ENCODE measurements around the gene EFNA1.
A peak's percentile ranks its signal among the peaks of the same experiment; 100 is the strongest.

Gene EFNA1

GRCh38 chr1:155171836-155172731 lies 44.4 kb downstream of the EFNA1 start:
- no peaks in the 10 kb centered on the region for H3K27me3 Mint-ChIP-seq
- ATAC-seq (replicated peaks) (peak; percentile 18), DNase-seq (no peak)
- peak overlapping the region; percentile 99 for H3K4me3 Mint-ChIP-seq
- H3K9me3 Mint-ChIP-seq, result no peaks in the 10 kb centered on the region
- H3K27ac Mint-ChIP-seq, result peak overlapping the region; percentile 99
- H3K36me3 Mint-ChIP-seq (ENCODE audit: insufficient read depth), result peaks cover 45% of the 10 kb centered on the region
- peaks cover 44% of the 10 kb centered on the region in 2 donors for H3K4me1 Mint-ChIP-seq (ENCODE audit: low read depth in 2 of 2)

DNA sequence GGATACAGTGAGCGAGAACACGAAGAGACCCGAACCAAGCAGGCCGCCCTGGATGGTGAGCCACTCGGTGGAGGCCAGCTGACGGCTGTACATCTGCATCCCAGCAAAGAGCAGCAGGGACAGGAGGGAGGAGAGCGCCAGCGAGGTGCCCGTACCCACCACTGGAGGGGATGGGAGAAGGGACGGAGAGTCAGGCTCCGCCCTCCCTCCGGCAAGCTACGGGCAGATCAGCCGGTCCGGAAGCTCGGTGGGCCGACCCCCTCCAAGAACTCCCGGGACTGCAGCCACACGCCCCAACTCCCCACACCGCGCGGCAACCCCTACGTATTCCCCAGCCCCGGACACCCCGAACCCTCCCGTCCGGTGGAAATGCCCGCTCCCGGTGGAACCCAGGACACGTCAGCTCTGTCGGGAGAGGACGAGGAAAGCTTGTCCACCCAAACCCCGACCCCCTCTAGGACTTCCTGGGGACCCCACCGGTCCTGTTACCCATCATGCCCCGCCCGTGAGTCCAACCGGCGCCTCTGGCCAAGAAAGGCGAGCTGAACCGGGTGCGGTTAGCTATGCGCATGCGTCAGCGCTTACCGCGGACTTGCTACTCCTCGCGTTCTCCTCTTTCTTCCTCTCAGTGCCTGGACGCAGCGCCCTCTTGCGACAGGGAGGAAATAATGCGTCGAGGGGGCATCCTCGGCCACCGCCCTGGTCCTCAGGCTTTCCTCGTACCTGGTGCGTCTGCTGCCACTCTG lies 45.2 kb downstream of the EFNA1 start, which contains the start of gene KRTCAP2:
TSS of gene KRTCAP2 (minus strand) at position 573 of the 746 bp plus-strand sequence. CDS start at position 493, 80 bp downstream.
- Mint-ChIP-seq H3K36me3 (ENCODE audit: insufficient read depth) (peaks cover 44% of the 10 kb centered on the region), H3K27ac (peak within 1 kb of the TSS; percentile 99), H3K27me3 (no peaks in the 10 kb centered on the region), H3K4me3 (peak within 1 kb of the TSS; percentile 99), H3K9me3 (no peaks in the 10 kb centered on the region), H3K4me1 (ENCODE audit: low read depth in 2 of 2) (peaks cover 39% of the 10 kb centered on the region in 2 donors)
- peak; percentile 89 to 92 (median 92) for DNase-seq
- peak; percentile 84 for ATAC-seq (replicated peaks)

DNA sequence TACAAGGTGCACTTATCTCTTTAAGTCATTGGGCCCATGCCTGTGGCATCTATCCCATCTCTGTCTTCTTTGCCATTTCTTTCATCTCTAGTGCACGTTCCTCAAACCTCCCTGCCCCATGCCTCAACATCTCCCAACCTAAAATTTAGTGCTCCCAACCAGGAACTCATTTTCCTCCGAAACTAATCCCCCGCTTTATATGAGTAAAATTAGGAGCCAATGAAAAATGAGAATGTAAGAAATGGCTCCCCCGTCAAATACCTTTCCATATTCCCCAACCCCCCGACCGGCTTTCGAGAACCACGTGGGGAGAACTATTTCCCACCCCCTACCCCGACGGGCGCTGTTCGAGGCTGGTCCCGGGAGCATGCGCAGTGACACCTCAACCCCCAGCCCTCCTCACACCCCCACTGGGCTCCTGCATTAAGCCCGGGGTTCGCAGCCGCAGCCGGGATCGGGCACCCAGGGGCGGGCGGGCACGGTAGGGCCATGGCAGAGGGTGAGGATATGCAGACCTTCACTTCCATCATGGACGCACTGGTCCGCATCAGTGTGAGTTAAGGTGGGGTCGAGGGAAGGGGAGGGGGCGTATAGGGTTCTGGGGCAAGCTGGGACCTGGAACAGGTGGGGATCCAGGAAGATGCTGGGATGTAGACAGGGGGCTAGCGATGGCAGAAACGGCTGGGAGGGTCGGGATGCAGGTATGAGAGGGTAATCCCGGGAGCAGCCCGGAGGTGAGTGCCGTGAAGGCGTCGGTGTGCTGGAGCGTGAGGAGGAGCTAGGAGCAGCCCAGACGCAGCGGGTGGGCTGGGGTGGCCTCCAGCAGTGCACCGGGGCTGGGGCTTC lies 46.0 kb downstream of the EFNA1 start, which contains the start of gene TRIM46:
TSS of gene TRIM46 (plus strand) at position 372 of the 846 bp plus-strand sequence. CDS start at position 490, 118 bp downstream.
- Mint-ChIP-seq H3K36me3 (ENCODE audit: insufficient read depth) (peaks cover 45% of the 10 kb centered on the region), H3K9me3 (no peaks in the 10 kb centered on the region), H3K27me3 (no peaks in the 10 kb centered on the region), H3K27ac (peak within 1 kb of the TSS; percentile 99), H3K4me3 (peak within 1 kb of the TSS; percentile 99), H3K4me1 (ENCODE audit: low read depth in 2 of 2) (peaks cover 38% of the 10 kb centered on the region in 2 donors)
- DNase-seq (no peak), ATAC-seq (replicated peaks) (peak; percentile 16)

- Mint-ChIP-seq H3K9me3 (no peaks in the 10 kb centered on the region), H3K36me3 (ENCODE audit: insufficient read depth) (peaks cover 42% of the 10 kb centered on the region), H3K4me1 (ENCODE audit: low read depth in 2 of 2) (peaks cover 37 to 38% of the 10 kb centered on the region in 2 donors), H3K27me3 (no peaks in the 10 kb centered on the region), H3K4me3 (peak overlapping the region; percentile 99), H3K27ac (peak overlapping the region; percentile 78 to 99)
- ATAC-seq (replicated peaks) (peak; percentile 4), DNase-seq (peak; percentile 34 to 38 (median 34))
Measured at GRCh38 chr1:155174324-155175280, 46.9 kb downstream of the EFNA1 start.

DNA sequence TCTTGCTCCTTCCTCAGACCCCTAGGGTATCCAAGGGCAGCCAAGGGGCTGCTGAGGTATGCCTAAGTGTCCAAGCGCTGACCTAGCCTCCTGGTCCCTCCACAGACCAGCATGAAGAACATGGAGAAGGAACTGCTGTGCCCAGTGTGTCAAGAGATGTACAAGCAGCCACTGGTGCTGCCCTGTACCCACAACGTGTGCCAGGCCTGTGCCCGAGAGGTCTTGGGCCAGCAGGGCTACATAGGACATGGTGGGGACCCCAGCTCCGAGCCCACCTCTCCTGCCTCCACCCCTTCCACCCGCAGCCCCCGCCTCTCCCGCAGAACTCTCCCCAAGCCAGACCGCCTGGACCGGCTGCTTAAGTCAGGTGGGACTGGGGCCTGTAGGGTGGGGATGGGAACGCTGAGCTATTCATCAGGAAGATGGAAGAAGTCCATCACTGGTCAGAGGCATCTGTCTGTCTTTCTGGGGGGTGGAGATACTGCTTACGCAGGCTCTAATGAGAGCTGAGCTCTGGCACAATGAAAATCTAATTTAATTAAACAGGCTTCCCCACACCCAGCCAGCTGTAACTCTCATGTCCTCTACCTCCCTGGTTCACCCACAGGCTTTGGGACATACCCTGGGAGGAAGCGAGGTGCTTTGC lies 47.7 kb downstream of the EFNA1 start:
- no peaks in the 10 kb centered on the region for H3K9me3 Mint-ChIP-seq
- H3K4me1 Mint-ChIP-seq (ENCODE audit: low read depth in 2 of 2), result peaks cover 36 to 37% of the 10 kb centered on the region in 2 donors

GRCh38 chr1:155175927-155176371 lies 48.3 kb downstream of the EFNA1 start:
- ATAC-seq (replicated peaks), result no peak
- Mint-ChIP-seq H3K9me3 (no peaks in the 10 kb centered on the region), H3K4me3 (peak overlapping the region; percentile 39 to 54), H3K27me3 (no peaks in the 10 kb centered on the region), H3K4me1 (ENCODE audit: low read depth in 2 of 2) (peaks cover 35 to 37% of the 10 kb centered on the region in 2 donors), H3K27ac (no peak overlapping the region), H3K36me3 (ENCODE audit: insufficient read depth) (peaks cover 35% of the 10 kb centered on the region)
- DNase-seq, result no peak

More for the DNA sequence above, 47.7 kb downstream of the EFNA1 start:
- no peak for ATAC-seq (replicated peaks)
- peaks cover 41% of the 10 kb centered on the region for H3K36me3 Mint-ChIP-seq (ENCODE audit: insufficient read depth)
- H3K4me3 Mint-ChIP-seq, result peak overlapping the region; percentile 99
- H3K27me3 Mint-ChIP-seq, result no peaks in the 10 kb centered on the region
- H3K27ac Mint-ChIP-seq, result peak overlapping the region in 1 of 2 donors; percentile 99
- no peak for DNase-seq

- Mint-ChIP-seq H3K27ac (no peak overlapping the region), H3K4me1 (ENCODE audit: low read depth in 2 of 2) (peaks cover 35 to 37% of the 10 kb centered on the region in 2 donors), H3K4me3 (peak overlapping the region; percentile 39 to 54), H3K36me3 (ENCODE audit: insufficient read depth) (peaks cover 35% of the 10 kb centered on the region), H3K9me3 (no peaks in the 10 kb centered on the region), H3K27me3 (no peaks in the 10 kb centered on the region)
- DNase-seq (peak; percentile 83 to 84 (median 83)), ATAC-seq (replicated peaks) (peak; percentile 35)
Measured at GRCh38 chr1:155176544-155177071, 48.9 kb downstream of the EFNA1 start.

DNA sequence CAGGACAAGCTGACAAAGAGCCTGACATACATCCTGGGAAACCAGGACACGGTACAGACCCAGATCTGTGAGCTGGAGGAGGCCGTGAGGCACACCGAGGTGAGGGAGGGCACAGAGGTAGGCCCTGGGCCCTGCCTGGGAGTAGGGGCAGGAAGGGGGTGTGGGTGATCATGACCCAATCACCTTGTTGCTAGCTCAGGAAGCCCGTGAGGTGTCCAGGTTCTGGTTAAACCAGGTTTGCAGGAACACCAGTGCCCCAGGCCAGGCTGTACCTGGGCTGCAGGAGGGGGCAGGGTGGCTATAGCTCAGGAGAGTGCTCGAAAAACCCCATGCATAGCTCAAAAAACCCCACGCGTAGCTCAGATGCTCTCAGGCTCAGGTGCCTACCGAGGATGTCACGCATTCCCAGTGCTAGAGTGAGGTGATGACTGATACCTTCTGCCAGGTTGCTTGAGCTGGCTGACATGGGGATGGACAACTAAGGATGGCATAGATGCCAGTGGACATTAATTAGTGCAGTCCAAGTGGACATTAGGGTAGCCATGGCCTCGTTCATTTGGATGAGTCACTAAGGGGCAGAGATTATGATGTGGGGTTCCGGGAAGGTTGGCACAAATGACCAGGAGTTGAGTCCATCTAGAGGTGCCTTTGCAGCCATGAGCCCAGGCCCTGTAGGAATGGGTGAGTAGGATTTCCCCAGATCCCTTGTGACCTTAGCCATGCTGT lies 49.7 kb downstream of the EFNA1 start:
- H3K27ac Mint-ChIP-seq, result peak overlapping the region in 1 of 2 donors; percentile 51
- DNase-seq, result no peak
- no peak overlapping the region for H3K4me3 Mint-ChIP-seq
- peaks cover 28% of the 10 kb centered on the region for H3K36me3 Mint-ChIP-seq (ENCODE audit: insufficient read depth)
- ATAC-seq (replicated peaks), result no peak
- H3K27me3 Mint-ChIP-seq, result no peaks in the 10 kb centered on the region
- H3K9me3 Mint-ChIP-seq, result no peaks in the 10 kb centered on the region
- H3K4me1 Mint-ChIP-seq (ENCODE audit: low read depth in 2 of 2), result peaks cover 30 to 33% of the 10 kb centered on the region in 2 donors

DNA sequence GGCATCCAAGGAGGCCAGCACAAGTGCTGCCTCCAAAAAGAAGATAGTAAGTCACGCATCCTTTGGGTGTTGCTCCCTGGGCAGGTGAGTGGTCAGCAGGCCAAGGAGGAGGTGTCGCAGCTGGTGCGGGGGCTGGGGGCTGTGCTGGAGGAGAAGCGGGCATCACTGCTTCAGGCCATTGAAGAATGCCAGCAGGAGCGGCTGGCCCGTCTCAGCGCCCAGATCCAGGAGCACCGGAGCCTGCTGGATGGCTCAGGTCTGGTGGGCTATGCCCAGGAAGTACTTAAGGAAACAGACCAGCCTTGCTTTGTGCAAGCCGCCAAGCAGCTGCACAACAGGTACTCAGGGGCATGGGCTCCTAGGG lies 50.2 kb downstream of the EFNA1 start:
- Mint-ChIP-seq H3K4me1 (ENCODE audit: low read depth in 2 of 2) (peaks cover 27 to 30% of the 10 kb centered on the region in 2 donors), H3K9me3 (no peaks in the 10 kb centered on the region), H3K27me3 (no peaks in the 10 kb centered on the region), H3K27ac (peak overlapping the region in 1 of 2 donors; percentile 51), H3K4me3 (no peak overlapping the region), H3K36me3 (ENCODE audit: insufficient read depth) (peaks cover 25% of the 10 kb centered on the region)
- ATAC-seq (replicated peaks), result no peak
- DNase-seq, result no peak

DNA sequence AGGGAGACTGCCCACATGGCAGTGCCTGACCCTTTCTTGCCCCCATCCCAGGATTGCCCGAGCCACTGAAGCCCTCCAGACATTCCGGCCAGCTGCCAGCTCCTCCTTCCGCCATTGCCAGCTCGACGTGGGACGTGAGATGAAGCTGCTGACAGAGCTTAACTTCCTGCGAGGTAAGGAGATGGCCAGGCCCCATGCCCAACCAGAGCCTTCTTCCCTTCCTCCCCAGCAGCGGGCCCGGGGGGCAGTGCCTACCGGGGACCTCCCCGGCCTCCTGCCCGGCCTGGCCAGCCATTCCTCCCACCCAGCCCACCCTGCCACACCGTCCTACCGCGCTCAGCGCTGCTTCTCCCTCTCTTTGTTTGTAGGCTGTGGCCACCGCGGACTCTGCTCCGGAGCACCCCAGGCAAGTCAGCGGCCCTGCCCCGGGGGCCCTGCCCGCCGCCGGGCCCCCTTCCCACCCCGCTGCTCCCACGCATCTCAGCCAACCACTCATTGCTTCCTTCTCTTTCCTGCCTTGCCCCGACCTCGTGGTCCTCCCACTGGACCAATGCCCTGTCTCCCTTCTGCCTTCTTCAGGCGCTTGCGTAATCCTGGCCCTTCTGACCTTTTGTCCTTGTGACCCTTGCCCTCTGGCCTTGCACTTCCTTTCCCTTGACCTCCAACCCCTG lies 50.9 kb downstream of the EFNA1 start:
- no peaks in the 10 kb centered on the region for H3K27me3 Mint-ChIP-seq
- peaks cover 21% of the 10 kb centered on the region for H3K36me3 Mint-ChIP-seq (ENCODE audit: insufficient read depth)
- H3K9me3 Mint-ChIP-seq, result no peaks in the 10 kb centered on the region
- H3K4me1 Mint-ChIP-seq (ENCODE audit: low read depth in 2 of 2), result peaks cover 21 to 23% of the 10 kb centered on the region in 2 donors
- no peak for DNase-seq
- no peak overlapping the region for H3K27ac Mint-ChIP-seq
- ATAC-seq (replicated peaks), result no peak
- H3K4me3 Mint-ChIP-seq, result no peak overlapping the region

All from effector memory CD8-positive, alpha-beta T cell (primary cell).